HFF-Myc (cell line): ENCODE data around the gene FOXA2.

Experiments used
- DNase-seq: peaks from one replicate; pipeline ENCODE4 v3.0.0-alpha.2; 2011; ENCODE audit warnings: low read depth; ENCODE audit errors: extremely low read depth
- H3K4me3 ChIP-seq: replicated peaks from 2 replicates; pipeline ENCODE4 v1.5.1; 2011; ENCODE audit warnings: low read depth, mild to moderate bottlenecking, control low read depth, low read length
- TF ChIP-seq, protein P1 (sequence below): IDR thresholded peaks from 2 replicates; pipeline ENCODE4 v1.5.1; 2012; ENCODE audit warnings: mild to moderate bottlenecking, low read depth, low read length, control low read depth; ENCODE audit errors: missing control alignments

The FOXA2 gene

DNA sequence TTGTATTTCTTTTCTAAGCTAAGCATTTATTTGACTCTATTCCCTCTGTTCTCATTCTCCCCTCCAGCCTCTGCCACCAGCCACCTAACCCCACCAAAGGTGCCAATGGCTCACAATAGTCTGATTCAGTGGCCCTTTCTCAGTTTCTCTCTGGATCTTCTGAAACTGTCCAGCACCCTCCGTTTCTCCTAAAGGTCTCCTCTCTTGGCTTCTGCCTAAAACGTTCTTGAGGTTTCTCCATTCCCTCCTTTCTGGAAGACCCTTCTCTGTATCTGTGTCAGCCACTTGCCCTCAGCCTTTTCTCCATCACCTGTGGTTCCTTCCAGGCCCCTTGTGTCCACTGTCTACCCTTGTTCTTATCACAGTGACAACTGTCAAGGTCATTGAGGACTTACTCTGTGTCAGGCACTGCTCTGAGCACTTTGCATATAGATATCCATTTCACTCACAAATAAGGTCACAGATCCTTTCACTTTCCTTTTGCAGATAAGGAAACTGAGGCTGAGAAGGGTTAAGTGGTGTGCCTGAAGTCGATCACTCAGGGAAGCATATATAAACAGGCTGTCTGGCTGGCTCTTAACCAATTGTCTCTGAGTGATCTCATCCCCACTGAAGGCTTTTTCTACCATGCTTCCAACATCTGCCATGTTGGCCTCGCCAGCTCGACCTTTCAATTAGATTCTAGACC lies 48.1 kb downstream of the FOXA2 start:
- no peak for DNase-seq
- TF ChIP-seq, protein P1, sequence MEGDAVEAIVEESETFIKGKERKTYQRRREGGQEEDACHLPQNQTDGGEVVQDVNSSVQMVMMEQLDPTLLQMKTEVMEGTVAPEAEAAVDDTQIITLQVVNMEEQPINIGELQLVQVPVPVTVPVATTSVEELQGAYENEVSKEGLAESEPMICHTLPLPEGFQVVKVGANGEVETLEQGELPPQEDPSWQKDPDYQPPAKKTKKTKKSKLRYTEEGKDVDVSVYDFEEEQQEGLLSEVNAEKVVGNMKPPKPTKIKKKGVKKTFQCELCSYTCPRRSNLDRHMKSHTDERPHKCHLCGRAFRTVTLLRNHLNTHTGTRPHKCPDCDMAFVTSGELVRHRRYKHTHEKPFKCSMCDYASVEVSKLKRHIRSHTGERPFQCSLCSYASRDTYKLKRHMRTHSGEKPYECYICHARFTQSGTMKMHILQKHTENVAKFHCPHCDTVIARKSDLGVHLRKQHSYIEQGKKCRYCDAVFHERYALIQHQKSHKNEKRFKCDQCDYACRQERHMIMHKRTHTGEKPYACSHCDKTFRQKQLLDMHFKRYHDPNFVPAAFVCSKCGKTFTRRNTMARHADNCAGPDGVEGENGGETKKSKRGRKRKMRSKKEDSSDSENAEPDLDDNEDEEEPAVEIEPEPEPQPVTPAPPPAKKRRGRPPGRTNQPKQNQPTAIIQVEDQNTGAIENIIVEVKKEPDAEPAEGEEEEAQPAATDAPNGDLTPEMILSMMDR = no peak
- H3K4me3 ChIP-seq = no peak overlapping the region

DNA sequence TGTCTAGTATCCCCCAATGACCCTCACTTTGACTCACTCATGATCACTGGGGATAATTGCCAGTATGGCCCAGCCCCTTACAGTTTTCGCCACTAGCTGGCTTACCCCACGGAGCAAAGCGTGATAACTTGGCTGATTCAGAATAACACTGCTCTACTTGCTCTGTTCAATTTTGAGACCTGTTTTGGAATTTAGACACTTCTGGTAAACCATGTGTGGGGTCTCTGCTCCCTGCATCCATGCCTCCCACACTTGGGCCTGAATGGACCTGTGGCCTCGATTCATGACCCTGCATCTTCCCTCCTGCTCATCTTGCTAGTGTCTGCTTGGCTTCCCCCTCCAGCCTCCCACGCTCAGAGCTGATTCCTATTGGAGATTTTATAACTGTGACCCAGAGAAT lies 48.9 kb downstream of the FOXA2 start:
- DNase-seq = no peak
- H3K4me3 ChIP-seq = no peak overlapping the region
- TF ChIP-seq, protein P1 = no peak

DNA sequence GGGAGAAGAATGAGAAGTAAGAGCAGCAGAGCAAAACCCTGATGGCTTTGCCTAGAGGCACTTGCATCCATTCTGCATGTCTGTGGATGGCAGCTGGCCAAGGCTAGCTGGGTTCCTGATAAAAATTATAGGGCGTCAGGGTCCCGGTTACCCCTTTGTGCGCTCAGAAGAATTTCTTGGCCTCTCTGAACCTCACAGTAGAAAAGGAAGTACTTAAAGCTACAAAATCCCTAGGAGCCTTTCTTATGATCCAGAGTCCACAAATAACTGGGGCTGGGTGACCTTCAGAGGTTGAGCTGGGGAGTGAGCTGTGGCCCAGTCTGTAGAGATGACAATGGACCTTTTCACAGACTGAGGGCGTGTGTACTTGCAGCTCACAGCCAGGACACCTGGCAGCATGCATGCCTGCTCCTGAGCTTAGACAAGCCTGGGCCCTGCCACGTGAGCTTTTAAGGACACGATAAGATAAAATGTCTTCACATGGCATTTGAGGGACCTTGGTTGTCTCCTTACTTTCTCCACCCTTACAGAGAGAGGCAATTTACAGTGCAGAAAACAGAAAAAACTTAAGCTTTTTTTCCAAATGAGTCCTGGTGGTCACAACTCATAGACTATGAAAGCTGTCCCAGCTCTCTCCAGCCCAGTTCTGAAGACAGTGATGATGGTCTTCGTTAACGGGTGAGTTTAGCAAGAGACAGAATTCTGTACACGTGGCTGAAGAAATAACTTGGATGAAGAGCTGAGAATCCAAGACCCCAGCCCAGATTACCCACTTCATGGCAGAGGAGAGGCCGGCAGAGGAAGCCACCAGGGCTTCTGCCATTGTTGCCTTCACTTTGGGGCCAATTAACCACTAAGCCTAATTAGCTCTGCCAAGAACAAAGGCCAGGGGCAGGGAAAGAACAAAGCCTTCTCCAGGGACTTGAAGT lies 50.3 kb downstream of the FOXA2 start:
- no peak for DNase-seq
- H3K4me3 ChIP-seq = no peak overlapping the region
- TF ChIP-seq, protein P1 = no peak

DNA sequence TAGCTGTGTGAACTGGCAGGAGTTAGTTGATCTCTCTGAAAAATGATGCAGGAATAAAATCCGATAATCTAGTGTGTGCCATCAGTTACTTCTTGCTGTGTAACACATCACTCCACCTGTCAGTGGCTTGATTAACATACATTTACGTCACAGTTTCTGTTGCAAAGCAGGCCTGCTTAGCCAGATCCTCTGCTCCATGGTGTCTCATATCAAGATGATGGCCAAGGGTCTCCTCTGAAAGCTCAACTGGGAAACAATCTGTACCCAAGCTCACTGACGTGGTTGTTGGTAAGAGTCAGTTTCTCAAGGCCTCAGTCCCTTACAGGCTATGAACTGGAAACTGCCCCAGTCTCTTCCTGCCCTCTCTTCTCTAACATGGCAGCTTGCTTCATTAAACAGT lies 51.8 kb downstream of the FOXA2 start:
- DNase-seq = no peak
- no peak overlapping the region for H3K4me3 ChIP-seq
- TF ChIP-seq, protein P1 = no peak

DNA sequence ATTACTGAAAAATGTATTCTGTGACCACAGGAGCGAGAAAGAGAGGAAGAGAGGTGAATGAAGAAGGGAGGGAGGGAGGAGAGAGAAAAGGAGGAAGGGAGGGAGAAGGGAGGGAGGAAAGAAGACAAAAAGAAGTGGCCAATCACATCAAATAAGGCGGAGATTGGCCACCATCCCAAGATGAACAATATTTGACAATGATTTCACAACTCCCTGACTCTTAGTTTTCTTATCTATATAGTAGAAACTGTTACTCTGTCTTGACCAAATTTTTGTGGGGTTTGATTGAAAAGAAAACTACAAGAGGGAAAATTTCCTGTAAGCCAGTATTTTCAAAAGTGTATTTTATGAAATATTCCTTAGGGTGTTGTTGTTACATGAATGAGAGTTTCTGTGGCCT lies 52.6 kb downstream of the FOXA2 start:
- no peak for DNase-seq
- no peak overlapping the region for H3K4me3 ChIP-seq
- TF ChIP-seq, protein P1 = no peak

DNA sequence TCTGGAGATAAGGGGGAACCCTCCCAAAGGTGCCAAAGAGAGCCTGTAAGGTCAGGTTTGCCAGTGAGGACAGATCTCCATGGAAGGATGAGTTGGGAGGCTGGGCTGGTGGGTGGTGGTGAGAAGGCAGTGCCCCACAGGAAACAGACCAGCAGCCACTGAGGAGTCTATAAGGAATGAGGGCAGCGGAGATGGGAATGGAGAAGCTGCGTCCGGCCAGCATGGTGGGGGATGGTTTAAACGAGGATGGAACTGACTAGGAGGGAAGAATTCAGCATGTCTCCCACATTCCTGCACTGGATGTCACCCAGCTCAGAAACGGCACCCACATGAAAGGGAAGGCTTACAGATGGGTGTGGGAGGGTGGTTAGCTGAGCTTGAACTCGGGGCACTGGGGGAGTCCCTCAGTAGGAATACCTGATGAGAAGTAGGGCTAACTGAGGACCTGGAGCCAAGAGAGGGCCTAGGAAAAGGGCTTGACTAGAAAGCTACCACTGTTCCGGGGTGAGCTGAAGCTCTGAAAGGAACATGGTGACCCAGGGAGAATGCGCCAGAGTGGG lies 53.2 kb downstream of the FOXA2 start:
- TF ChIP-seq, protein P1 = no peak
- no peak overlapping the region for H3K4me3 ChIP-seq
- no peak for DNase-seq
